ENCODE measurements around the gene NBL1.
A peak's percentile ranks its signal among the peaks of the same experiment; 100 is the strongest.

The NBL1 gene

DNA sequence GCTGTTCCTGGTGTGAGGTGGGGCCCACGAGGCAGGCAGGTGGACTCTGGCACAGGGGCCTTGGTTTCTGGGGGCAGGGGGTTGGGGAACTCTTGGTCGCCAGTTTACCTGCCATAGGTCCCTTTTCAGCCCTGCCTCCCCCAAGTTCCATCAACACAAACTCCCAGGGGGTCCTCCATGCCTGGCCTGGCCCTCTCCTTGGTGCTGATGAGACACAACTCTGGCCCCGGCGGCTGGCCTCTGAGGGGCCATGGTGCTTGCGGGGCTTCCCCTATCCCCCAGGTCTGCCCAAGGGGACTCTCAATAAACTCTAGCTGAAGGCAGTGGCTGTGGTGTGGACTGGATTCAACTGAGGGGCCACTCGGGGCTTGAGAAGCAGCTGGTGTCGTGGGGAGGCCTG, 36.5 kb downstream of the NBL1 start:
- Histone ChIP-seq H3K4me1 (ENCODE audit: control insufficient read depth, insufficient read depth, low read length) (no peaks in the 10 kb centered on the region), H3K4me3 (ENCODE audit: low read depth, low read length) (no peak overlapping the region), H3K36me3 (ENCODE audit: control insufficient read depth in 2 of 2, insufficient read depth in 1 of 2, low read length in 2 of 2) (no peaks in the 10 kb centered on the region), H3K27ac (ENCODE audit: extremely low read depth, low read depth, low read length) (no peak overlapping the region), H3K9me3 (ENCODE audit: control insufficient read depth, insufficient read depth, low read depth, low read length) (no peaks in the 10 kb centered on the region)
- ChIA-PET POLR2A (no interaction called here), CTCF (interaction anchor here (0.7 to 2.7 kb wide), 3 partner anchors 15 to 24 kb away, joined by 6 to 14 read pairs (median 12); no protein-coding TSS in a partner anchor)
- TF ChIP-seq, protein P1, sequence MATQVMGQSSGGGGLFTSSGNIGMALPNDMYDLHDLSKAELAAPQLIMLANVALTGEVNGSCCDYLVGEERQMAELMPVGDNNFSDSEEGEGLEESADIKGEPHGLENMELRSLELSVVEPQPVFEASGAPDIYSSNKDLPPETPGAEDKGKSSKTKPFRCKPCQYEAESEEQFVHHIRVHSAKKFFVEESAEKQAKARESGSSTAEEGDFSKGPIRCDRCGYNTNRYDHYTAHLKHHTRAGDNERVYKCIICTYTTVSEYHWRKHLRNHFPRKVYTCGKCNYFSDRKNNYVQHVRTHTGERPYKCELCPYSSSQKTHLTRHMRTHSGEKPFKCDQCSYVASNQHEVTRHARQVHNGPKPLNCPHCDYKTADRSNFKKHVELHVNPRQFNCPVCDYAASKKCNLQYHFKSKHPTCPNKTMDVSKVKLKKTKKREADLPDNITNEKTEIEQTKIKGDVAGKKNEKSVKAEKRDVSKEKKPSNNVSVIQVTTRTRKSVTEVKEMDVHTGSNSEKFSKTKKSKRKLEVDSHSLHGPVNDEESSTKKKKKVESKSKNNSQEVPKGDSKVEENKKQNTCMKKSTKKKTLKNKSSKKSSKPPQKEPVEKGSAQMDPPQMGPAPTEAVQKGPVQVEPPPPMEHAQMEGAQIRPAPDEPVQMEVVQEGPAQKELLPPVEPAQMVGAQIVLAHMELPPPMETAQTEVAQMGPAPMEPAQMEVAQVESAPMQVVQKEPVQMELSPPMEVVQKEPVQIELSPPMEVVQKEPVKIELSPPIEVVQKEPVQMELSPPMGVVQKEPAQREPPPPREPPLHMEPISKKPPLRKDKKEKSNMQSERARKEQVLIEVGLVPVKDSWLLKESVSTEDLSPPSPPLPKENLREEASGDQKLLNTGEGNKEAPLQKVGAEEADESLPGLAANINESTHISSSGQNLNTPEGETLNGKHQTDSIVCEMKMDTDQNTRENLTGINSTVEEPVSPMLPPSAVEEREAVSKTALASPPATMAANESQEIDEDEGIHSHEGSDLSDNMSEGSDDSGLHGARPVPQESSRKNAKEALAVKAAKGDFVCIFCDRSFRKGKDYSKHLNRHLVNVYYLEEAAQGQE (tag by site-specific recombination; IDR thresholded peaks at IDR 0.05): peak; percentile 60; the same call in 1 of the 2 replicates
- TF ChIP-seq ZNF664 (tag by site-specific recombination; IDR thresholded peaks at IDR 0.05) (no peak), ZNF704 (tag by site-specific recombination; IDR thresholded peaks at IDR 0.05) (no peak)
- TF ChIP-seq, protein P2, sequence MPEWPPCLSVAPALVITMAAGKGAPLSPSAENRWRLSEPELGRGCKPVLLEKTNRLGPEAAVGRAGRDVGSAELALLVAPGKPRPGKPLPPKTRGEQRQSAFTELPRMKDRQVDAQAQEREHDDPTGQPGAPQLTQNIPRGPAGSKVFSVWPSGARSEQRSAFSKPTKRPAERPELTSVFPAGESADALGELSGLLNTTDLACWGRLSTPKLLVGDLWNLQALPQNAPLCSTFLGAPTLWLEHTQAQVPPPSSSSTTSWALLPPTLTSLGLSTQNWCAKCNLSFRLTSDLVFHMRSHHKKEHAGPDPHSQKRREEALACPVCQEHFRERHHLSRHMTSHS (tag by site-specific recombination; IDR thresholded peaks at IDR 0.05): no peak

DNA sequence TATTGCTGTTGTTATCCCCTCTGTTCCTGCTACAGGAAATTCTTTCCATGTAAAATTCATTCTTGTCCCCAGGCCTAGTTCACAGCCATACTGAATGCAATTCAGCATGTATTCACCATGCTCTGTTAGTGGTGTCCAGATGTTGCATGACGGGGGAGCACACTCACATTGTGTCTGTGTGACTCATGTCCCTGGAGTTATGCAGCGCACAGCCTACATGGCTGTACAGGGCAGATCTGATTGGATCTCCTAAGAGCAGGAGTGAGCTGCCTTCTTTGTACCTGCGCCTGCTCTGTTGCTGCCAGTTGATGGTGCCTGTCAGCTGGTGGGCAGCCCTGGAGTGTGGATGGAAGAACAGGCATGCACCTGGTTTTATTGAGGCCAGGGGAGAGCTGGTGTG, 38.1 kb downstream of the NBL1 start:
- no peak overlapping the region for H3K4me3 ChIP-seq (ENCODE audit: low read depth, low read length)
- H3K9me3 ChIP-seq (ENCODE audit: control insufficient read depth, insufficient read depth, low read depth, low read length): no peaks in the 10 kb centered on the region
- CTCF ChIA-PET: interaction anchor here (0.9 to 2.7 kb wide), 2 partner anchors 20 to 22 kb away, joined by 5 to 12 read pairs; no protein-coding TSS in a partner anchor
- no peaks in the 10 kb centered on the region for H3K36me3 ChIP-seq (ENCODE audit: control insufficient read depth in 2 of 2, insufficient read depth in 1 of 2, low read length in 2 of 2)
- no peaks in the 10 kb centered on the region for H3K4me1 ChIP-seq (ENCODE audit: control insufficient read depth, insufficient read depth, low read length)
- POLR2A ChIA-PET: no interaction called here
- no peak overlapping the region for H3K27ac ChIP-seq (ENCODE audit: extremely low read depth, low read depth, low read length)
- TF ChIP-seq ZNF138 (tag by site-specific recombination; IDR thresholded peaks at IDR 0.05; ENCODE audit: borderline replicate concordance): no peak
- TF ChIP-seq ZNF521 (tag by site-specific recombination; IDR thresholded peaks at IDR 0.05): no peak
- no peak for TF ChIP-seq WT1 (tag by site-specific recombination; IDR thresholded peaks at IDR 0.05)
- TF ChIP-seq ZNF266 (tag by site-specific recombination; IDR thresholded peaks at IDR 0.05; ENCODE audit: low read depth): no peak
- no peak for TF ChIP-seq ZNF629 (tag by site-specific recombination; IDR thresholded peaks at IDR 0.05)
- TF ChIP-seq ZNF354C (tag by site-specific recombination; IDR thresholded peaks at IDR 0.05; ENCODE audit: borderline replicate concordance, low read depth): no peak
- no peak for TF ChIP-seq ZNF341 (tag by site-specific recombination; IDR thresholded peaks at IDR 0.05; ENCODE audit: low read depth)
- TF ChIP-seq ZNF776 (tag by site-specific recombination; IDR thresholded peaks at IDR 0.05; ENCODE audit: borderline replicate concordance): no peak
- no peak for TF ChIP-seq MZF1 (tag by site-specific recombination; IDR thresholded peaks at IDR 0.05; ENCODE audit: borderline replicate concordance)
- no peak for TF ChIP-seq GLIS2 (tag by site-specific recombination; IDR thresholded peaks at IDR 0.05)
- TF ChIP-seq ZBTB6 (tag by site-specific recombination; IDR thresholded peaks at IDR 0.05): no peak
- no peak for TF ChIP-seq RBAK (tag by site-specific recombination; IDR thresholded peaks at IDR 0.05)
- TF ChIP-seq, protein P3, sequence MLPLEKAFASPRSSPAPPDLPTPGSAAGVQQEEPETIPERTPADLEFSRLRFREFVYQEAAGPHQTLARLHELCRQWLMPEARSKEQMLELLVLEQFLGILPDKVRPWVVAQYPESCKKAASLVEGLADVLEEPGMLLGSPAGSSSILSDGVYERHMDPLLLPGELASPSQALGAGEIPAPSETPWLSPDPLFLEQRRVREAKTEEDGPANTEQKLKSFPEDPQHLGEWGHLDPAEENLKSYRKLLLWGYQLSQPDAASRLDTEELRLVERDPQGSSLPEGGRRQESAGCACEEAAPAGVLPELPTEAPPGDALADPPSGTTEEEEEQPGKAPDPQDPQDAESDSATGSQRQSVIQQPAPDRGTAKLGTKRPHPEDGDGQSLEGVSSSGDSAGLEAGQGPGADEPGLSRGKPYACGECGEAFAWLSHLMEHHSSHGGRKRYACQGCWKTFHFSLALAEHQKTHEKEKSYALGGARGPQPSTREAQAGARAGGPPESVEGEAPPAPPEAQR (tag by site-specific recombination; IDR thresholded peaks at IDR 0.05): no peak
- no peak for TF ChIP-seq ZNF785 (tag by site-specific recombination; IDR thresholded peaks at IDR 0.05)
- TF ChIP-seq ZSCAN30 (tag by site-specific recombination; IDR thresholded peaks at IDR 0.05): no peak
- TF ChIP-seq ZNF658 (tag by site-specific recombination; IDR thresholded peaks at IDR 0.05): no peak
- no peak for TF ChIP-seq ZSCAN16 (tag by site-specific recombination; IDR thresholded peaks at IDR 0.05)
- TF ChIP-seq ZBTB21 (tag by site-specific recombination; IDR thresholded peaks at IDR 0.05): no peak

Measured in HEK293 (cell line).